HG03196 (cell line): ENCODE results near the gene MICU2.
"Not testable (repeated sequence)": the region's sequence is repeated elsewhere in the genome, so short reads cannot be mapped to it uniquely, and the experiment has no call there.

Experiments
- ATAC-seq: cut with Tn5 transposase; IDR thresholded peaks from one replicate; pipeline ENCODE4 v1.9.1; 2021; ENCODE audit not compliant: unreplicated experiment

The MICU2 gene

DNA sequence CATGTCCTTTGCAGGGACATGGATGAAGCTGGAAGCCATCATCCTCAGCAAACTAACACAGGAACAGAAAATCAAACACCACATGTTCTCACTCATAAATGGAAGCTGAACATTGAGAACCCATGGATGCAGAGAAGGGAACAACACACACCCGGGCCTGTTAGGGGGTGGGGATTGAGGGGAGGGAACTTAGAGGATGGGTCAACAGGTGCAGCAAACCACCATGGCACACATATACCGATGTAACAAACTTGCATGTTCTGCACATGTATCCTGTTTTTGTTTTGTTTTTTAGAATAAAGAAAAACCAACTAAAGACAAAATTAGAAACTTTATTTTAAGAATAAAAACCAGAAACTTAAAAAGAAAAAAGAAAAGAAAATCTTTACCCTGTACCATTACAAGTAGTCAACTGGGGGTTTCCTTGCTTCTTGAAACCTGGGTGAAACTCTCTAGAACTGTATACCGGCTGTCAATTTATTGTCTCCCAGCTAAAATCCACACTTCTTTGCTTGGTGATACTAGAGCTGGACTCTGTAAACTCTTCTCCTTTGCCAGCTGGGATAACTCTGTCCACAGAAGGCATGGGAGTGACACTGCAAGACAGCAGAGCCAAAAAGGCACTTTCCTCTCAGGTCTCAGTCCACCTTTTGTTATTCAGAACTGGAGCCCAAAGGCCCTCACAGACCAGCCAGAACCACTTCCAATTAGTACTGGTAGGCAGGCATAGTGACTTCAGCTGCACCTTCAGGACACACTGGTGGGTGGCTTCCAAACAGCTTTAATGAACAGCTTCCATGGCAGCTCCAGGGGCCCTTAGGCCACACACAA lies 9.0 kb downstream of the MICU2 start:
- ATAC-seq: peak; percentile 73

DNA sequence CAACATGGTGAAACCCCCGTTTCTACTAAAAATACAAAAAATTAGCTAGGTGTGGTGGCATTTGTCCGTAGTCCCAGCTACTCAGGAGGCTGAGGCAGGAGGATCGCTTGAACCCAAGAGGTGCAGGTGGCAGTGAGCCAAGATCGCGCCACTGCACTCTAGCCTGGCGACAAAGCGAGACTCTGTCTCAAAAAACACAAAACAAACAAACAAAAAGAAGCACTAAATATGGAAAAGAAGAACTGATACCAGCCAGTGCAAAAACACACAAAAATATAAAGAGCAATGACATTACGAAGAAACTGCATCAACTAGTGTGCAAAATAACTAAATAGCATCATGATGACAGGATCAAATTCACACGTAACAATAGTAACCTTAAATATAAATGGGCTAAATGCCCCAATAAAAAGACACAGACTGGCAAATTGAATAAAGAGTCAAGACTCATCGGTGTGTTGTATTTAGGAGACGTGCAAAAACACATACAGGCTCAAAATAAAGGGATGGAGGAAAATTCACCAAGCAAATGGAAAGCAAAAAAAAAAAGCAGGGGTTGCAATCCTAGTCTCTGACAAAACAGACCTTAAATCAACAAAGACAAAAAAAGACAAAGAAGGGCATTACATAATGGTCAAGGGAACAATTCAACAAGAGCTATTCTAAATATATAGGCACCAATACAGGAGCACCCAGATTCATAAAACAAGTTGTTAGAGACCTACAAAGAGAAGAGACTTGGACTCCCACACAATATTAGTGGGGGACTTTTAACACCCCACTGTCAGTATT lies 13.1 kb downstream of the MICU2 start:
- not testable (repeated sequence) for ATAC-seq

DNA sequence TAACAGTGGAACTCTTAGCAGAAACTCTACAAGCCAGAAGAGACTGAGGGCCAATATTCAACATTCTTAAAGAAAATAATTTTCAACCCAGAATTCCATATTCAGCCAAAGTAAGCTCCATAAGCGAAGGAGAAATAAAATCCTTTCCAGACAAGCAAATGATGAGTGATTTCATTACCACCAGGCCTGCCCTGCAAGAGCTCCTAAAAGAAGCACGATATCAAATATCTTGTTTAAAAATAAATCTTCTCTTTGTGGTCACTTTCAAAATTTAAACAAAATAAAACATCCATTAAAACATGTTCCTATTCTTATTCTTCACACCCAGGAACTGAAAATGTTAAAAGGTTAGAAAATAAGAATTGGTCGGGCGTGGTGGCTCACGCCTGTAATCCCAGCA lies 13.7 kb downstream of the MICU2 start:
- ATAC-seq: no peak

DNA sequence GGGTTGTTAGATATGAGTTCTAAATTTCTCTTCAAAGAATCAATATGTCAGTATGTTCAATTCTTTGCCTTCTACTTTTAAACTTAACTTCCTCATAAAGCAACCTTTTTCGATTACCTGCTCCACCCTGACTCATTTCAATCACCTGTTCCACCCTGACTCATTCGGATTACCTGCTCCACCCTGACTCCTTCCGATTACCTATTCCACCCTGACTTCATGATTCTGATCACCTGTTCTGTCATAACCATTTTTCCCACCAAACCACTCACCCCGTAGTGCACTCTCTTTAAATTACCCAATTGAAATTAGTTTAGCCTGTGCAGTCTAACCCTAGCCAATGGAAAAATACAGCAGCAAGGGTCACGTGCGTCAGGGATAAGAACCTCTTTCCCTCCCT lies 14.5 kb downstream of the MICU2 start:
- ATAC-seq: not testable (repeated sequence)

DNA sequence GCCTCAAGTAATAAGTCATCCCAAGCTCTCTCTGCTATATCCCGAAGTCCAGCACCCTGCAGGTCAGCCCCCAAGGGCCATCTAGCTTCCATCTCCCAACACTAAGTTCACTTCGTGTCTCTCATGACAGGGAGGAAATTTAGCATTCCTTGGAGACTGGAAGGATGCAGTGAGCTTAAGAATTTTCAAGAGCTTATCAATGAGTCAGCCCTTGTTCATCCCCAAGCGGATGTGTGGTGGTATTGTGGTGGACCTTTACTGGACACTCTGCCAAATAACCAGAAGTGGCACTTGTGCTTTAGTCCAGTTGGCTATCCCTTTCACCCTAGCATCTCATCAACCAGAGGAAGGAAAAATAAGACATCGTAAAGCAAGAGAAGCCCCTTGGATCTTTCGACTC lies 15.6 kb downstream of the MICU2 start:
- not testable (repeated sequence) for ATAC-seq

DNA sequence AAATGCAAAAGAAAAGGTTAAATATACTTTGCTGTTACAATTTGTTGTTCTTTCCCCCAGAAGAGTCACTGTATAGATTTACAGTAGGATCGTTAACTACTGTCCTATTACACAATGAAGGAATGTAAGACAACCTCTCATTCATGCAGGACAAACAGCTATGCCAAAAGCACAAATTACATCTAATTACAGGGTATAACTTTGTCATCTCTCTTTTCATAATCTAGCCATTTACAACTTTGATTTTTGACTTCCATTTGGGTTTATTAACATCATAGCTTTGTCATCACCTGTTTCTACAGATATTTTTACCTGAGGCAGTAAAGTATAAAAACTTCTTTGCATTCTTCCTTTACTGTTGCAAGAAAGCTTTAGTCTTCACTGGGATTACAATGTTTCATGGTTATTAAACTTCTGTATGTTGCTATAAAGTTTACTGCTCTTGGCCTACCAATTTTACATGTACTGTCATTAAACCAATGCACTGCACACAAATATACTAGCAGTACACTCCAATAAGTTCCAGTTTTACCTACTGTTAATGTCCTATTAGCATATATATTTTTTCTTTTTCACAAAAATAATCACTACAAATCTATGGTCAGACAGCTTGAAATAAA lies 18.9 kb downstream of the MICU2 start:
- no peak for ATAC-seq

DNA sequence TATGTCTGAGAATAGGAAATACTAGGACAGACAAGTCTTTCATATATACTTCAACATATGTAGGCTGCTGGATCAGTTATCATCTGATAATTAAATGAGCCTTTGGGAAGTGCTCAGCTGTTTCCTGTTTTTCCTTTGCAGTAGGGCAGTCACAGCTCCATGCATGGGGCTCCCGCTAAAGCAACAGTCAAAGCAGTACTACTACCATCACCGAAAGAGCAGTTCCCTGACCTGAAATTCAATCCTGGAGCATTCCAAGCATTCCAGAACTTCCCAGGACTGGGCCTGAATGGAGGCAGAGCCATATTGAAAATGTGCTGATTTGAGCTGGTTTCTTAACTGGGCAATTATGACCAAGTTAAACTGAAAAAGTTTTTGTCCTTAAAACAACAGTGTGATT lies 20.5 kb downstream of the MICU2 start:
- ATAC-seq: no peak

DNA sequence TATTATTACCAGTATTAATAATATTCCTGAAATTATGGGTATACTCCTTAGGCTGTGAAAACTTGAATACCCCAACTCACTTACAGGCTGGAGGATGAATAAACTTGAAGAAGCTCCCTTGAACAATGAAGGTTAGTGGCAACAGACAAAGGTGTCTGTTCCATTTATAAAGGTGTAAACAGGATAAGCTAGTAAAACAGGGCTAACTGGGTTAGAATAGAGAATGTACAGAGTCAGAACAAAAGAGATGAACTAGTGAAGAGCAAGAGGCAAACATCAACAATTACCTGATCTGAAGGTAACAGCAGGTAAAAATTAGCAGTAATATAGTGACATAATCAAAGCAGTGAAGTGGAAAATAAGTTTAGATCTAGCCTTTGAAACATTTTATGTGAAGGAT lies 23.2 kb downstream of the MICU2 start:
- no peak for ATAC-seq

DNA sequence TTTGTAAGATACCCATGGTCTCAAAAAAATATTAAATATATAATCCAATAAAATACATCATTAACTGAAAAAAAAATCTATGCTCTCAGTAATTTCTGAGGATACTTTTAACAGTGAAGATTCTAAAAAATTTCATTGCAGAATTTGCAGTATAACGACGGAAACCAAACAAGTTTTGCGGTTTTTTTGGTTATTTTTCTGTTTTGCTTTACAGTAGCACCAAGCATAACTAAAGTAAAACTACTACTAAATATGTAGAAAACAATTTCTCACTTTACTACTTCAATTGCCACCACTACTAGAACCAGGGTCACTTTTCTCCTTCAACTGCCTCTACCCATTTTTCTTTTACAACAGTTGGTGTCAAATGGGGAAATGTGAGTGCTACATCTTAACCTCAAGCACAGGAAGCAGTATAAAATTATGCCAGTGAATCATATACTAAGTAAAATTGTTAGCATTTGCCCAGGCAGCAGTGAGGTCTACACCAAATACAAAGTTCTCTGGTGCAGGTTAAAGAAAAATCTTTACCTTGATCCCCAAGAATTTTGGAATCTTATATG lies 24.1 kb downstream of the MICU2 start:
- ATAC-seq: peak; percentile 45

DNA sequence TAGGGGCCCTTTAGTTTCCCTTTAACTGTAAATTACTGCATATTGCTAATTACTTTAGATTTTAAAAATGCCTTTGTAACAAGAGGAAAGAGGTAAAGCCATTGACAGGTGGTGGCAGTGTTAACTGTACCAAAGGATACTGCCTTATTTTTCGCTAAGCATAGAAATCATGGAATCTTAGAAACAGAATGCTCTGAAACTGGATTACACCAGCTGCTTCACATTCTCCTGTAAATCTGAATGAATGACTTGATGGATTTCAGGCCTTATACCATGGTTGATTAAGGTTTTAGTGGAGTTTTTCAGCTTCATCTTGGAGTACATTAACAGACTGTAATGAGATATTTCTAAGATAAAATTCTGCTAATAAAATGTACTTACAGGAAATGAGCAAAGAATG lies 25.2 kb downstream of the MICU2 start:
- ATAC-seq: no peak

DNA sequence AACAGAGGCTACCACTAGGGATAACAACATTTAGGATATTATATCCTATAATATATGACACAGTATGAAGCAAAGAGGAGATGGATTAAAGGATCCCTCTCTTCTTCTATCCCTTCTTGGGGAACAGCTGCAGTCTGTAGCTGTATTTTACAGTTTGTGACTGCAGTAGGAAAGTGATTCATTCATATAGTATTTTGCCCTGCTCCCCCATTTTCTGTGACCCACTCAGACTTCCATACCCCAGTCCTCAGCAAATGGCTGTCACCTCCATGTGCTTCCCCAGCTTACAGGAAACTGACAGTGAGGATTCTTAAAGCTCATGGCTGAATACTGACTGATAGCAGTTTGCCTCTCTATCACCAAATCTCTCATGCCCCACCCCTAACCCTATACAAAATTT lies 27.5 kb downstream of the MICU2 start:
- no peak for ATAC-seq

DNA sequence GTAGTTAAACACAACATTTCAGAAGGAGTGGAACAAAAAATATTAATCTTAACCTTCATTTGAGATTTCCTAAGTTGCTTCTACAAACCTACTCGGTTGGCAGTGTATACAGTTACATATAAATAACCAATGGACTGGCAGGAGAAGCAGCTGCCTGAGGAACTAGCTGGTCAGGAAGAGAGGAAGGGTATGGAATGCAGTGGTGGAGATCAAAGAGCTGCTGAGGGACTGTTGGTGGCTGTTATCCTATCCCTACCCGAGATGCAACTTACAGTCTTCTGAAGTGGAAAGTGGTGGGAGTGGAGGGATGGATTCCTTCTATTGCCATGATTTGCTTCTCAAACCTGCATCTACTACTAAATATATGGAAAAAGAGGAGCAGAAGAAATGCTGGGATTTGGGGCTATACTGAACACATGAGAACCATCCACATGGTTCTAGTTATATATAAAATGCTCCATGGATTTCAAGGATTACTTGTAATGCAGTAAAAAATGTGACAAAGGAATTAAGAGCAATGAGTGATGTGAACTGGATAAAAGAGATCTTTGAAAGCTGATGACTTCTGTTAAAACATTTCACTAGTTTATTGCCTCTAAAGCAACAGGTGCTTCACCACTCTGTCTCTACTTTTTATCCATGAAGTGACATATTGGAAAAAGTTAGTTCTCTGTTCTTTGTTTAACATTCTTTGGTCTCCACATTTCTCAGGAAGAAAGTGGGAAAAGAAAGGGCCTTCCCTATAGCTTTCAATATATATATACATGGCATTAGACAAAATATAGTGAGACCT lies 29.9 kb downstream of the MICU2 start:
- no peak for ATAC-seq

DNA sequence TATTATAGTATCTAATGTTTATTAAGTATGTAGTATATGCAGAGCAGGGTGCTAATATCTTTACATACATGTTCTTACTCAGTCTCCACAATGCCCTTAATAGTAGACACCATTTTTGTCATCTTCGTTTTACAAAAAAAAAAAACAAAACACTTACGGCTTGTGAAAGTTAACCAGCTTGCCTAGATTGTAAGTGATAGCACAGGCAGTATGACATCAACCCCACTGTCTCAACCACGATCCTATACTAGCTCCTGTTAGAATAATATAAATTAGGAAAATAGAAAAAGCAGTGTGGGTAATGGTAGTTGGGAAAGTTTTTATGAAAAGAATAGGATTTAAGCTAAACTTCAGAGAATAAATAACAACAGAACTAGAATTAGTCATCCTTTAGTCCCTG lies 34.3 kb downstream of the MICU2 start:
- ATAC-seq: no peak

DNA sequence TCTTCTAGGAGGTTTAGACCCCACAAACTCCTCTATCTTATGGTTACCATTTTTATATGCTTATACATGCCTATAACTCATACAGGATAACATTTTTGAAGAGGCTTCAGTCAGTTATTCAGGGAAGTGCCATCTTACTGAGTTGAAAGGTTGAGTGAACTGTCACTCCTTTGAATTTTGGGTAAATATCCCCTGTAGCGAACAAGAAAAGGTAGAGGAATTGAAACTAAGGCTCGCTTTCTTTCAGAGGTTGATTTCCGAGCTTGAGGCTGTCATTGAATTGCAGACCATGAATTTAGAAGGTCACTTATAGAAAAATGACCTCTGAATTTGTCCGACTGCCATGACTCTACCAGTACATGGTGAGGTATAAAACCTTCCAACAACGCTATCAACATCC lies 35.1 kb downstream of the MICU2 start:
- no peak for ATAC-seq

DNA sequence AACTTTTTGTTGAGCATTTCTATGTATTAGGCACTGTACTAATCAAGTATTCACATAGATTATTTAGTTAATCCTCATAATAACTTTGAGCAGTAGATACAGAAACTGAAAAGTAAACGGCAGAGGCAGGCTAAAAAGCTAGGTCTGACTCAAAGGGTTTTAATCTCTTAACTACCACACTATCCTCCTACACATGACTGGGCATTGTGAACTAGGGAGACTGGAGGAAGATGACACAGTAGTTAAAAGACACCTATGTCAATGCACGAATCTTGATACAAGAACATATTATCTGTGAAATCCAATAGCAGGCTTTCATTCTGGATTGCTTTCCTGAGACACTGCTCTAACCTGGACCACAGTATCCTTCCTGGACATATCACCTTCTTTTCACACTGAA lies 36.3 kb downstream of the MICU2 start:
- no peak for ATAC-seq

DNA sequence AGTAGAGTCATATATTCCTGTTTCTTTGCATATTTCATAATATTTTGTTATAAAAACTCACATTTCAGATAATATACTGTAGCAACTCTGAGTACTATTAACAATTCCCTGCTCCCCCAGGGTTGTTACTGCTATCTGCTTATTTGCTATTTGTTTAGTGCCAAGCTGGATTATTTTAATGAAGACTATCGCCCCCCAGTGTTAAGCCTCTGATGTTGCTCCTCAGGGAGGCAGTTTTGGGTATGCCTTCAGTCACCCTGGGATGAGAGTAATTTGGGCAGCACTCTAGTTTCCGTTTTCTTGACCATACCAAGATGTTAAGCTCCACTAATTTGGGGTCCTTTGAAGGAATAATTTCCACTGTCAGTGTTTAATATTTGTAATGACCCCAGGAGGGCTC lies 46.0 kb downstream of the MICU2 start:
- no peak for ATAC-seq

DNA sequence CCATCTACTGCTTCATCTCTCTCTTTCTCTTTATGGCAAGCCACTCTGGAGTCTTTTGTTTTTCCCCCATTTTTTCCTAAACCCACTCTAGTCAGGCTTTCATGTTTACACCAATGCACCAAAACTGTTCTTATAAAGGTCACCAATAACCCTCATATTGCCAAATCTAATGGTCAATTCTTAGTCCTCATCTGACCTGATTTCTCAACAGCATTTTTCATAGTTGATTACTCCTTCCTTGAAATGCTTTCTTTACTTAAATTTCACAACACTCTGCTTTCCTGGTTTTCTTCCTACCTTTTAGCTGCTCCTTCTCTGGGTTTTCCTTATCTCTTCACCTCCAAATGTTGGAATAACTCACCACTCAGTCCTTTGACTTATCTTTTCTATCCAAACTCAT lies 47.9 kb downstream of the MICU2 start:
- ATAC-seq: no peak

DNA sequence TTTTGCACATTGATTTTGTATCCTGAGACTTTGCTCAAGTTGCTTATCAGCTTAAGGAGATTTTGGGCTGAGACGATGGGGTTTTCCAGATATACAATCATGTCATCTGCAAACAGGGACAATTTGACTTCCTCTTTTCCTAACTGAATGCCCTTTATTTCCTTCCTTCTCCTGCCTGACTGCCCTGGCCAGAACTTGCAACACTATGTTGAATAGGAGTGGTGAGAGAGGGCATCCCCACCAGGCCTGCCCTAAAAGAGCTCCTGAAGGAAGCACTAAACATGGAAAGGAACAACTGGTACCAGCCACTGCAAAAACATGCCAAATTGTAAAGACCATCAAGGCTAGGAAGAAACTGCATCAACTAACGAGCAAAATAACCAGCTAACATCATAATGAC lies 50.7 kb downstream of the MICU2 start:
- ATAC-seq: not testable (repeated sequence)

DNA sequence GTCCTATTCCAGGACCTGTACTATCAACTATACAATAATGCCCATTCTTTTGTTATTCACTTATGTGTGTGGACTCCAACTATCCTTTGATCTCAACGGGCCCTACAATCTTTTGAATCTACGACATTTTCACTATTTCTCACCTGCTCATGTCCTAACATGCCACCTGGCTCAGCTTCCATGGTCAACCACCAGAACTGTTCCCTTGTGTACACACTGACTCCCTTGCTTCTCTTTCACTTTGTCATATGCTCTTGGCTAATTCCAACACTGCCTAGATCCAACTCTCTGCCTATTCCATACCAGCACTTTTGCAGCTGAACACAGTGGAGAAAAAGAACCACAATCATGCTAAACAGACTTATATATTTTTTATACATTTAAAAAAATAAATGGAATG lies 53.1 kb downstream of the MICU2 start:
- ATAC-seq: no peak

DNA sequence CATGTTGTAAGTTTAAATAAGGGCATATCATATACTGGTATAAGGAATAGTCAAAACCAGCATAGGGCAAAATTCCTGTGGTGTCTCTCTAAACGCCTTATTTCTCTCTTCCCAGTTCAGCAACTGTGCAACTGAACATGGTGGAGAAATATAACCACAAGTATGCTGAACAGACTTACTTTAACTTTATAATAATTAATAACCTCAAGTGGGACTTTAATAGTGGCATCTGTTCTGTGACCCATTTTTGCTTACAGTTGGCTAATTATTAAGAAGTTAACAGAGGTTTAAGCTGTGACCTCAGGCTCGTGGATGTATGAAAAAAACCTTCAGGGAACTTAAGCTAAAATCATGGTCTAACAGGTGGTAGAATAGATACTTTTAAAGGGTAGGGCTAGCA lies 54.3 kb downstream of the MICU2 start:
- ATAC-seq: no peak

DNA sequence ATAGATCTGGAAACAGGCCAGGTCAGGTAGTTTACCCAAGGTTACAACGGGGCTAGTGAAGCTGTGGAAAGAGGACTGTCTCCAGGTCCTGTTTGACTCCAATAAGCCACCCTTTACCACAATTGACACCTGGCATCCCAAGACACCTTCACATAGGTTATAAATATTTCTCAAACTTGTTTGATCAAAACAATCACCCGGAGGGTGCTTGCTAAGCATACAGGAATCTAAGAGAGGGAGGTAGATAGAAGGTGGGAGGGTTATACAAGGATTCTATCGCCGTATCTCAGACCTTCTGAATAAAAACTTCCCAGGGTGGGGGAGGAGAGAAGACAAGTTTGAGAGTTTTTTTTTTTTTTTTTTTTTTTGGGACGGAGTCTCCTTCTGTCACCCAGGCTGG lies 55.4 kb downstream of the MICU2 start:
- no peak for ATAC-seq
